Stimulated activated CD8-positive, alpha-beta memory T cell treated with anti-CD3 and anti-CD28 coated beads, Interleukin-15, amount 100 ng/mL, for 48 hours (primary cell): Measurements from ENCODE around the gene SETD2.
"Not testable (repeated sequence)": the region's sequence is repeated elsewhere in the genome, so short reads cannot be mapped to it uniquely, and the experiment has no call there.

Source experiments
- DNase-seq, 2 donors: peaks; one replicate each; pipeline ENCODE4 v3.0.0-alpha.2; 2020; ENCODE audit warnings: low read depth in 2 of 2

Gene SETD2

GRCh38 chr3:47098910-47099309 is 65.0 kb downstream of the SETD2 start:
- DNase-seq: no peak

- DNase-seq: no peak
Observed at GRCh38 chr3:47097864-47098263, 66.0 kb downstream of the SETD2 start.

- DNase-seq: no peak
Observed at GRCh38 chr3:47096959-47097358, 67.0 kb downstream of the SETD2 start.

GRCh38 chr3:47092090-47092489 is 71.8 kb downstream of the SETD2 start:
- DNase-seq: no peak

- no peak for DNase-seq
Observed at GRCh38 chr3:47089630-47090029, 74.3 kb downstream of the SETD2 start.

- no peak for DNase-seq
Observed at GRCh38 chr3:47086071-47086470, 77.8 kb downstream of the SETD2 start.

- no peak for DNase-seq
Observed at GRCh38 chr3:47083786-47084185, 80.1 kb downstream of the SETD2 start.

GRCh38 chr3:47082519-47082918 is 81.4 kb downstream of the SETD2 start:
- DNase-seq: no peak

- DNase-seq: no peak
Observed at GRCh38 chr3:47079432-47079831, 84.5 kb downstream of the SETD2 start.

GRCh38 chr3:47073685-47074084 is 90.2 kb downstream of the SETD2 start:
- no peak for DNase-seq

GRCh38 chr3:47070770-47071169 is 93.1 kb downstream of the SETD2 start:
- DNase-seq: no peak

- not testable (repeated sequence) for DNase-seq
Observed at GRCh38 chr3:47066259-47066658, 97.7 kb downstream of the SETD2 start.

GRCh38 chr3:47065681-47066080 is 98.2 kb downstream of the SETD2 start:
- no peak for DNase-seq

GRCh38 chr3:47065058-47065457 is 98.9 kb downstream of the SETD2 start:
- no peak for DNase-seq

GRCh38 chr3:47057212-47057671 is 106.7 kb downstream of the SETD2 start:
- peak; percentile 12 to 29 for DNase-seq

GRCh38 chr3:47056705-47057104 is 107.2 kb downstream of the SETD2 start:
- no peak for DNase-seq

GRCh38 chr3:47054412-47054811 is 109.5 kb downstream of the SETD2 start:
- no peak for DNase-seq

- DNase-seq: no peak
Observed at GRCh38 chr3:47047673-47048072, 116.2 kb downstream of the SETD2 start.

GRCh38 chr3:47047069-47047468 is 116.8 kb downstream of the SETD2 start:
- no peak for DNase-seq

GRCh38 chr3:47042231-47042791 is 121.6 kb downstream of the SETD2 start:
- no peak for DNase-seq

GRCh38 chr3:47041114-47041513 is 122.8 kb downstream of the SETD2 start:
- DNase-seq: no peak

GRCh38 chr3:47037302-47037701 is 126.6 kb downstream of the SETD2 start:
- not testable (repeated sequence) for DNase-seq

- no peak for DNase-seq
Observed at GRCh38 chr3:47036145-47036544, 127.8 kb downstream of the SETD2 start.

GRCh38 chr3:47035645-47036044 is 128.3 kb downstream of the SETD2 start:
- DNase-seq: no peak
